GM12878 (cell line): ENCODE measurements around the gene TNNT1. TPM values are rescaled to one million over a fixed set of nuclear protein-coding genes. Genes with fewer than 3 reads are reported as not detected.

ENCODE experiments used
- ATAC-seq: fragments of 200-7000 bp; cut with Tn5 transposase; 3 replicates; pipeline ENCODE4 v1.9.1; 2020; ENCODE audit warnings: mild to moderate bottlenecking, moderate library complexity
- BruUV-seq: library from RNA; stranded (reverse); fragments of 400-500 nt; replicated peaks from 2 replicates; lab custom pipeline; 2021; lab: Mats Ljungman, UMichigan
- CTCF ChIA-PET: fragments of 300-600 bp; sonication (Branson Sonifier 250); formaldehyde crosslinking; extraction: SDS; loops from one replicate; lab custom pipeline; 2021; ENCODE audit warnings: inconsistent platforms; lab: Yijun Ruan, JAX
- POLR2A ChIA-PET: fragments of 350-600 bp; formaldehyde crosslinking; extraction: SDS; loops from one replicate; lab custom pipeline; 2021; ENCODE audit warnings: inconsistent platforms; lab: Charles Lee
- RAD21 ChIA-PET: fragments of 300-600 bp; sonication (Branson Sonifier 250); formaldehyde crosslinking; loops from one replicate; lab custom pipeline; 2023; ENCODE audit warnings: antibody characterized with exemption; ENCODE audit not compliant: unreplicated experiment; lab: Charles Lee
- SMC1A ChIA-PET: fragments of 300-600 bp; sonication (Branson Sonifier 250); formaldehyde crosslinking; loops from one replicate; lab custom pipeline; 2023; ENCODE audit not compliant: unreplicated experiment, uncharacterized antibody; lab: Charles Lee
- DNase-seq: peaks from one replicate; pipeline ENCODE4 v3.0.0-alpha.2; 2011; ENCODE audit warnings: low read depth, low spot score
- FAIRE-seq: peaks from 3 replicates; lab custom pipeline; 2011; peaks lifted over from hg19 to GRCh38; lab: Jason Lieb, UNC
- H2AFZ ChIP-seq: 2 replicates; pipeline ENCODE4 v1.6.0; 2011; ENCODE audit warnings: low read depth, low read length, control low read depth; ENCODE audit not compliant: control insufficient read depth
- H3K27ac ChIP-seq: 2 replicates; pipeline ENCODE4 v1.5.1; 2011; ENCODE audit warnings: control low read depth; ENCODE audit not compliant: control insufficient read depth, insufficient read depth
- H3K27me3 ChIP-seq, 2 experiments: replicated peaks in 1 of 2; 2 replicates each; pipeline versions ENCODE4 v1.6.0 to v1.6.1; 2011; ENCODE audit warnings: low read length in 1 of 2; ENCODE audit not compliant: control insufficient read depth in 2 of 2, insufficient read depth in 2 of 2
- H3K36me3 ChIP-seq, 2 experiments: 2 replicates each; pipeline ENCODE4 v1.5.1; 2011; ENCODE audit warnings: low read length in 1 of 2; ENCODE audit not compliant: control insufficient read depth in 2 of 2, insufficient read depth in 2 of 2
- H3K4me1 ChIP-seq: 2 replicates; pipeline ENCODE4 v1.6.1; 2011; ENCODE audit warnings: mild to moderate bottlenecking, low read length, moderate library complexity, mixed read lengths; ENCODE audit not compliant: control insufficient read depth, insufficient read depth
- H3K4me2 ChIP-seq: 2 replicates; pipeline ENCODE4 v1.6.0; 2011; ENCODE audit warnings: control low read depth; ENCODE audit not compliant: control insufficient read depth, insufficient read depth
- H3K4me3 ChIP-seq: fragments of 200-600 bp; sonication (generic); 2 replicates; pipeline ENCODE4 v1.5.1; 2016
- H3K79me2 ChIP-seq: 2 replicates; pipeline ENCODE4 v1.6.0; 2011; ENCODE audit warnings: low read length; ENCODE audit not compliant: control insufficient read depth, insufficient read depth
- H3K9ac ChIP-seq: 2 replicates; pipeline ENCODE4 v1.8.0; 2011; ENCODE audit warnings: low read length, control low read depth, mixed read lengths; ENCODE audit not compliant: control insufficient read depth, insufficient read depth
- H3K9me3 ChIP-seq: replicated peaks from 3 replicates; pipeline ENCODE4 v1.5.1; 2011; ENCODE audit warnings: mild to moderate bottlenecking, low read length; ENCODE audit not compliant: control insufficient read depth, insufficient read depth
- H4K20me1 ChIP-seq: 2 replicates; pipeline ENCODE4 v1.6.0; 2011; ENCODE audit not compliant: control insufficient read depth, insufficient read depth
- CBX3 ChIP-seq: fragments of 200-600 bp; sonication (generic); IDR thresholded peaks from 2 replicates; pipeline ENCODE4 v1.6.1; 2016; ENCODE audit warnings: low read depth, borderline replicate concordance
- FOS ChIP-seq: IDR thresholded peaks from 3 replicates; pipeline ENCODE4 v1.6.1; 2011; ENCODE audit warnings: borderline replicate concordance; ENCODE audit not compliant: insufficient read length; ENCODE audit errors: extremely low read depth
- FOXM1 ChIP-seq: IDR thresholded peaks from 2 replicates; pipeline ENCODE4 v1.6.1; 2012; ENCODE audit warnings: low read depth, mild to moderate bottlenecking, inconsistent platforms, low read length, moderate library complexity
- HDAC2 ChIP-seq: fragments of 200-600 bp; sonication (generic); IDR thresholded peaks from 2 replicates; pipeline ENCODE4 v1.6.1; 2017
- PAX5 ChIP-seq: IDR thresholded peaks from 2 replicates; pipeline ENCODE4 v1.6.1; 2011; ENCODE audit warnings: low read depth, low read length, borderline replicate concordance
- PML ChIP-seq: IDR thresholded peaks from 2 replicates; pipeline ENCODE4 v1.6.1; 2012; ENCODE audit warnings: low read length, inconsistent platforms
- ZBED1 ChIP-seq: IDR thresholded peaks from 2 replicates; pipeline ENCODE4 v1.6.1; 2016; ENCODE audit warnings: borderline replicate concordance
- ZNF274 ChIP-seq: IDR thresholded peaks from one replicate; pipeline ENCODE4 v1.8.0; 2011; ENCODE audit not compliant: insufficient read length, insufficient read depth
- WGBS: methylation state at CpG from one replicate; pipeline ENCODE4 v1.1.6; 2016; ENCODE audit warnings: low lambda C conversion rate; ENCODE audit not compliant: insufficient replicate concordance, insufficient coverage; ENCODE audit errors: missing lambda C conversion rate; 5-methylcytosine and 5-hydroxymethylcytosine counted together
- in situ Hi-C: fragments of 300-500 bp; cut with MboI; formaldehyde crosslinking; loops from 9 replicates; pipeline ENCODE4 v1.14.3; 2018; ENCODE audit warnings: mixed read lengths
- intact Hi-C: fragments of 100-400 bp; cut with micrococcal nuclease; formaldehyde crosslinking; loops from one replicate; pipeline ENCODE4 v1.14.2; 2022; ENCODE audit not compliant: unreplicated experiment
- polyA plus RNA-seq, 11 experiments: library from polyadenylated mRNA; depleted of rRNA in 4 of 11; unstranded in 6 of 11; stranded (reverse) in 5 of 11; fragments of >200 nt; fragmentation: Nextera tagmentation in 4 of 11; fragmentation: Illumina TruSeq in 1 of 11; extraction: Ambion mirVana in 4 of 11; extraction: Trizol in 1 of 11; gene quantifications; 1 replicate in 1 of 11; 2 replicates in 10 of 11; pipeline versions ENCODE4 v1.2.1 to v1.2.3, GENCODE V29; 2011 to 2016; ENCODE audit warnings: inconsistent platforms in 2 of 11, missing spikeins in 2 of 11, low read depth in 1 of 11
- total RNA-seq, 4 experiments: library from RNA; depleted of rRNA in 3 of 4; stranded (reverse); fragments of >200 nt in 3 of 4; fragmentation: Illumina TruSeq in 1 of 4; extraction: Trizol in 1 of 4; gene quantifications; 2 replicates each; pipeline versions ENCODE4 v1.2.1 to v1.2.3, GENCODE V29; 2013 to 2021
- TF ChIP-seq, protein P1 (sequence below): IDR thresholded peaks from 2 replicates; pipeline ENCODE4 v1.6.1; 2012; ENCODE audit warnings: low read depth, low read length, improper control_type of control experiment
- TF ChIP-seq, protein P2 (sequence below): fragments of 150-350 bp; IDR thresholded peaks from 2 replicates; pipeline ENCODE4 v1.6.1; 2016; ENCODE audit warnings: low read depth, low read length

Gene TNNT1
- total and polyA plus RNA-seq, 10 of the 15 experiments (the other 5 are each of a cell fraction or from before 2014, with no cell fraction given), result 0.26 to 0.62 (median 0.37) TPM; not detected in 7

DNA sequence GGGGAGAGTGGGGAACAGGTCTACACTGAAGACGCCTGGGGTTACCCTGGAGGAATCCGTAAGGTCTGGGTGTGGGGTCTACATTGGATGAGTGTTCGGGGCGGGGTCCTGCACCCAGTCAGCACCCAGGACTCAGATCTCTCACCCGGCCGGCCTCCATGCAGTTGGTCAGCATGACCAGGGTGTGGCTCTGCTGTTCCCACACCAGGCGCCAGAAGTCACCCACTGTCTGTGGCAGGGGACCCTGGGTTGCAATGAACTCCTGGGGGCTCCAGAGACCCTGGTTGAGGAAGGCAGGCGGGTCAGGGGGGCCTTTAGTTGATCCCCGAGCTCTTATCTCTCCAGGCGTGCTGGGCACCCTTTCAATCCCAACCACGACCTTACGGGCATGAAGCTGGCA, 37.1 kb upstream of the TNNT1 start:
- WGBS, result 16% methylated on average over 12 of the region's 12 CpGs
- no peak for FAIRE-seq
- CTCF ChIA-PET, result no interaction called here

More for the DNA sequence above, 37.1 kb upstream of the TNNT1 start:
- Histone ChIP-seq H3K9me3 (no peaks in the 10 kb centered on the region), H3K9ac (no peak overlapping the region), H3K4me3 (no peak overlapping the region), H3K4me1 (no peaks in the 10 kb centered on the region), H3K27ac (no peak overlapping the region), H4K20me1 (no peaks in the 10 kb centered on the region), H2AFZ (no peak overlapping the region), H3K4me2 (no peak overlapping the region), H3K79me2 (no peaks in the 10 kb centered on the region), H3K27me3 (no peaks in the 10 kb centered on the region; a peak in 1 of 4 replicates), H3K36me3 (no peaks in the 10 kb centered on the region)
- ChIA-PET POLR2A (no interaction called here), RAD21 (no interaction called here), SMC1A (no interaction called here)
- no peak for ATAC-seq
- in situ Hi-C loops, result no loop called here
- intact Hi-C loops, result no loop called here
- DNase-seq, result no peak
- TF ChIP-seq, protein P1, sequence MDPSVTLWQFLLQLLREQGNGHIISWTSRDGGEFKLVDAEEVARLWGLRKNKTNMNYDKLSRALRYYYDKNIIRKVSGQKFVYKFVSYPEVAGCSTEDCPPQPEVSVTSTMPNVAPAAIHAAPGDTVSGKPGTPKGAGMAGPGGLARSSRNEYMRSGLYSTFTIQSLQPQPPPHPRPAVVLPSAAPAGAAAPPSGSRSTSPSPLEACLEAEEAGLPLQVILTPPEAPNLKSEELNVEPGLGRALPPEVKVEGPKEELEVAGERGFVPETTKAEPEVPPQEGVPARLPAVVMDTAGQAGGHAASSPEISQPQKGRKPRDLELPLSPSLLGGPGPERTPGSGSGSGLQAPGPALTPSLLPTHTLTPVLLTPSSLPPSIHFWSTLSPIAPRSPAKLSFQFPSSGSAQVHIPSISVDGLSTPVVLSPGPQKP, result no peak
- no peak for TF ChIP-seq ZBED1
- no peak for TF ChIP-seq CBX3
- no peak for TF ChIP-seq FOS
- no peak for TF ChIP-seq ZNF274
- TF ChIP-seq PML, result no peak
- TF ChIP-seq PAX5, result no peak
- TF ChIP-seq, protein P2, sequence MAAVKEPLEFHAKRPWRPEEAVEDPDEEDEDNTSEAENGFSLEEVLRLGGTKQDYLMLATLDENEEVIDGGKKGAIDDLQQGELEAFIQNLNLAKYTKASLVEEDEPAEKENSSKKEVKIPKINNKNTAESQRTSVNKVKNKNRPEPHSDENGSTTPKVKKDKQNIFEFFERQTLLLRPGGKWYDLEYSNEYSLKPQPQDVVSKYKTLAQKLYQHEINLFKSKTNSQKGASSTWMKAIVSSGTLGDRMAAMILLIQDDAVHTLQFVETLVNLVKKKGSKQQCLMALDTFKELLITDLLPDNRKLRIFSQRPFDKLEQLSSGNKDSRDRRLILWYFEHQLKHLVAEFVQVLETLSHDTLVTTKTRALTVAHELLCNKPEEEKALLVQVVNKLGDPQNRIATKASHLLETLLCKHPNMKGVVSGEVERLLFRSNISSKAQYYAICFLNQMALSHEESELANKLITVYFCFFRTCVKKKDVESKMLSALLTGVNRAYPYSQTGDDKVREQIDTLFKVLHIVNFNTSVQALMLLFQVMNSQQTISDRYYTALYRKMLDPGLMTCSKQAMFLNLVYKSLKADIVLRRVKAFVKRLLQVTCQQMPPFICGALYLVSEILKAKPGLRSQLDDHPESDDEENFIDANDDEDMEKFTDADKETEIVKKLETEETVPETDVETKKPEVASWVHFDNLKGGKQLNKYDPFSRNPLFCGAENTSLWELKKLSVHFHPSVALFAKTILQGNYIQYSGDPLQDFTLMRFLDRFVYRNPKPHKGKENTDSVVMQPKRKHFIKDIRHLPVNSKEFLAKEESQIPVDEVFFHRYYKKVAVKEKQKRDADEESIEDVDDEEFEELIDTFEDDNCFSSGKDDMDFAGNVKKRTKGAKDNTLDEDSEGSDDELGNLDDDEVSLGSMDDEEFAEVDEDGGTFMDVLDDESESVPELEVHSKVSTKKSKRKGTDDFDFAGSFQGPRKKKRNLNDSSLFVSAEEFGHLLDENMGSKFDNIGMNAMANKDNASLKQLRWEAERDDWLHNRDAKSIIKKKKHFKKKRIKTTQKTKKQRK, result no peak
- no peak for TF ChIP-seq FOXM1
- TF ChIP-seq HDAC2, result no peak
- BruUV-seq, result no TSS peak
